Fibroblast of villous mesenchyme (primary cell): ENCODE measurements around the gene ZNF547. TPM values are rescaled to one million over a fixed set of nuclear protein-coding genes. Genes with fewer than 3 reads are reported as not detected.
A peak's percentile ranks its signal among the peaks of the same experiment; 100 is the strongest.

ENCODE experiments used
- DNase-seq: peaks from one replicate; pipeline ENCODE4 v3.0.0-alpha.2; 2010; ENCODE audit warnings: low read depth
- H3K4me3 ChIP-seq: 2 replicates; pipeline ENCODE4 v1.5.1; 2011; ENCODE audit warnings: low read depth, mild to moderate bottlenecking, low read length
- total RNA-seq: library from RNA; depleted of rRNA; stranded (reverse); fragments of >200 nt; gene quantifications from 2 replicates; pipeline ENCODE4 v1.2.3, GENCODE V29; 2012
- TF ChIP-seq, protein P1 (sequence below): IDR thresholded peaks from 2 replicates; pipeline ENCODE4 v1.5.1; 2012; ENCODE audit warnings: low read depth, mild to moderate bottlenecking, low read length; ENCODE audit not compliant: insufficient read depth

ZNF547 gene
- 1.9 and 6.0 TPM in 2 replicates for total RNA-seq

GRCh38 chr19:57362997-57363687, at the start of gene ZNF547, which contains the start of gene TRAPPC2B:
TSS of gene ZNF547 (plus strand) at chr19:57363551. CDS start at chr19:57368556, 5,005 bp downstream.
TSS of gene TRAPPC2B (plus strand) at chr19:57363551. CDS start at chr19:57364834, 1,283 bp downstream.
- DNase-seq, result peak; percentile 100
- H3K4me3 ChIP-seq, result peak within 1 kb of the TSS; percentile 72
- TF ChIP-seq, protein P1, sequence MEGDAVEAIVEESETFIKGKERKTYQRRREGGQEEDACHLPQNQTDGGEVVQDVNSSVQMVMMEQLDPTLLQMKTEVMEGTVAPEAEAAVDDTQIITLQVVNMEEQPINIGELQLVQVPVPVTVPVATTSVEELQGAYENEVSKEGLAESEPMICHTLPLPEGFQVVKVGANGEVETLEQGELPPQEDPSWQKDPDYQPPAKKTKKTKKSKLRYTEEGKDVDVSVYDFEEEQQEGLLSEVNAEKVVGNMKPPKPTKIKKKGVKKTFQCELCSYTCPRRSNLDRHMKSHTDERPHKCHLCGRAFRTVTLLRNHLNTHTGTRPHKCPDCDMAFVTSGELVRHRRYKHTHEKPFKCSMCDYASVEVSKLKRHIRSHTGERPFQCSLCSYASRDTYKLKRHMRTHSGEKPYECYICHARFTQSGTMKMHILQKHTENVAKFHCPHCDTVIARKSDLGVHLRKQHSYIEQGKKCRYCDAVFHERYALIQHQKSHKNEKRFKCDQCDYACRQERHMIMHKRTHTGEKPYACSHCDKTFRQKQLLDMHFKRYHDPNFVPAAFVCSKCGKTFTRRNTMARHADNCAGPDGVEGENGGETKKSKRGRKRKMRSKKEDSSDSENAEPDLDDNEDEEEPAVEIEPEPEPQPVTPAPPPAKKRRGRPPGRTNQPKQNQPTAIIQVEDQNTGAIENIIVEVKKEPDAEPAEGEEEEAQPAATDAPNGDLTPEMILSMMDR, result no peak

GRCh38 chr19:57314146-57314545, 49.2 kb upstream of the ZNF547 start:
- H3K4me3 ChIP-seq, result no peak overlapping the region
- TF ChIP-seq, protein P1, result no peak
- DNase-seq, result no peak

- TF ChIP-seq, protein P1, result no peak
- DNase-seq, result no peak
- peak overlapping the region; percentile 29 for H3K4me3 ChIP-seq
Observed at GRCh38 chr19:57317503-57317902, 45.8 kb upstream of the ZNF547 start.

- peak overlapping the region; percentile 90 for H3K4me3 ChIP-seq
- no peak for DNase-seq
- TF ChIP-seq, protein P1, result no peak
Observed at GRCh38 chr19:57319869-57320179, 43.5 kb upstream of the ZNF547 start.

DNA sequence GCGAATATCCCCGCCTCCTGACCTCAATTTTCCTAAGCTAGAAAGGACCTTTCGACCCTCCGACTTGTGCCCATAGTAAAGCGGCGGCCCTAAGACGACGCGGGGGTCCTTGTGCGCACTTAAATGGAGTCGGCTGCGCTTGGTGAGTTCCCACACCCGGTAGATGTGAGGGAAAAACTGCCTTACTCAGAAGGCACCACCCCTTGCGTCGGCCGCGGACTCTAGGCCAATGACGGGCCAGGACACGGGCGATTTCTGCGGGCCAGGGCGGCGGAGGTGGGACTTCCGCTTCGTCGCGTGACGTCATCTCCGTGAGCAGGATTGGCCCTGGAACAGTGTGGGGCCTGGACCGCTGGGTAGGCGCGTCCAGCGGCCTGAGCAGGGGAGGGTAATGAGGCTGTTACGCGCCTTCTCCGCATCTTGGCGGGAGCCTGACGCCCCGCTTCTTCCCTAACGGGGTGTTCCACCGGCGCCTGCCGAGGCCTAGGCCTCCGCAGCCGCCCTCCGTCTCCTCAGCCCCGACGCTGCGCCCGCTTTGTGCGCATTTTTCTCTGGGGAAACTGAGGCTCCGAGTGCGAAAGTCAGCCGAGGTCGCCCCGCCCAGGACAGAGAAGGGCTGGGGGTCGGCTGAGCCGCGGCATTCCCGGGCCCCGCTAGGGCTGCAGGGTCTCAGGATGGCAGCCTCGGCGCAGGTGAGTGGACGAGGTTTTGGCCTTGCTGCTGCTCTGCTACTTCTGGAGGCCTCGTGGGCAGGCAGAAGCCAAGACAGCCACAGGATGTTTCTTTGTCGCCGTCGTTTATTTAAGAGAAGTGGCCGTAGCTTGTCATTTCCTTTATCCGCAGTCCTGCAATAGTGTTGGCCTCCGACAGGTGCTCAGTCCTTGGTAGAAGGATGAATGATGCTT, 42.9 kb upstream of the ZNF547 start, which contains the start of gene ZNF543:
Gene ZNF543 (plus strand): TSS at position 293 of the 905 bp plus-strand sequence. CDS start 382 bp downstream, at position 675.
- TF ChIP-seq, protein P1, result no peak

DNA sequence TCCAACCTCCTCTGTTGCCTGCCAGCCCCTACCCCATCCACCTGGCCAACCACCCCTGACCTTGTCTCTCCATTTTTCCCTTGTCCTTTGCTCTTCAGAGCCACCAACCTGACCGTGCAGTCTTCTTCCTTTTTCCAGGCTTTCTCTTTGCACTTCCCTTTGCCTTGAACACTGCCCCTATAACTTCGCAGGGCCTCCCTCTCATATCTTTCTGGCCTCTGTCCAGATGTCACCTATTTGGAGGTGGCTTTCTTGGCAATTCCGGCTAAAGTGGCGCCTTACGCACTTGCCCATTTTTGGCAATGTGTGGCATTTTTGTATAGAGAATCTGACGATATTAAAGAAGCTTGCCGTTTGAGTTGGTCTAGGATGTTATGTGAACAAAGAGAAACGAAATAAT, 42.2 kb upstream of the ZNF547 start:
- H3K4me3 ChIP-seq, result peak overlapping the region; percentile 90
- DNase-seq, result no peak
- TF ChIP-seq, protein P1, result no peak

More for the DNA sequence above, 42.9 kb upstream of the ZNF547 start, which contains the start of gene ZNF543:
- peak within 1 kb of the TSS; percentile 90 for H3K4me3 ChIP-seq
- DNase-seq, result peak; percentile 97
